ENCODE measurements around the gene SHOX. TPM values are rescaled to one million over a fixed set of nuclear protein-coding genes. Genes with fewer than 3 reads are reported as not detected.

Gene SHOX
- total and polyA plus RNA-seq, 10 of the 15 experiments (the other 5 are each of a cell fraction or from before 2014, with no cell fraction given): 0.42 TPM; not detected in 9

DNA sequence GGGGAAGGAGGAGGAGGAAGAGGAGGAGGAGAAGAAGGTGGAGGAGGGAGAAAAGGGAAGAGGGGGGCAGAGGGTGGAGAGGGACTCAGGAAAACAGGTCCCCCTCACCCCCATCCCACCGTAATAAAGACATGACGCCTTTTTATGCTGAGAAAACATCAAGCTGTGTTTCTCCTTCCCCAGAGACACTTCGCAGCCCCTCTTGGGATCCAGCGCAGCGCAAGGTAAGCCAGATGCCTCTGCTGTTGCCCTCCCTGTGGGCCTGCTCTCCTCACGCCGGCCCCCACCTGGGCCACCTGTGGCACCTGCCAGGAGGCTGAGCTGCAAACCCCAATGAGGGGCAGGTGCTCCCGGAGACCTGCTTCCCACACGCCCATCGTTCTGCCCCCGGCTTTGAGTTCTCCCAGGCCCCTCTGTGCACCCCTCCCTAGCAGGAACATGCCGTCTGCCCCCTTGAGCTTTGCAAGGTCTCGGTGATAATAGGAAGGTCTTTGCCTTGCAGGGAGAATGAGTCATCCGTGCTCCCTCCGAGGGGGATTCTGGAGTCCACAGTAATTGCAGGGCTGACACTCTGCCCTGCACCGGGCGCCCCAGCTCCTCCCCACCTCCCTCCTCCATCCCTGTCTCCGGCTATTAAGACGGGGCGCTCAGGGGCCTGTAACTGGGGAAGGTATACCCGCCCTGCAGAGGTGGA lies 45.3 kb upstream of the SHOX start:
- TF ChIP-seq ZNF274 (IDR thresholded peaks at IDR 0.05; ENCODE audit: insufficient read depth, insufficient read length) (no peak), HDAC2 (IDR thresholded peaks at IDR 0.05) (no peak), EED (IDR thresholded peaks at IDR 0.05; ENCODE audit: low read depth) (no peak), SREBF1 (IDR thresholded peaks at IDR 0.05; ENCODE audit: low read length) (no peak), TBL1XR1 (IDR thresholded peaks at IDR 0.05; ENCODE audit: low read depth, low read length) (no peak)
- TF ChIP-seq, protein P1, sequence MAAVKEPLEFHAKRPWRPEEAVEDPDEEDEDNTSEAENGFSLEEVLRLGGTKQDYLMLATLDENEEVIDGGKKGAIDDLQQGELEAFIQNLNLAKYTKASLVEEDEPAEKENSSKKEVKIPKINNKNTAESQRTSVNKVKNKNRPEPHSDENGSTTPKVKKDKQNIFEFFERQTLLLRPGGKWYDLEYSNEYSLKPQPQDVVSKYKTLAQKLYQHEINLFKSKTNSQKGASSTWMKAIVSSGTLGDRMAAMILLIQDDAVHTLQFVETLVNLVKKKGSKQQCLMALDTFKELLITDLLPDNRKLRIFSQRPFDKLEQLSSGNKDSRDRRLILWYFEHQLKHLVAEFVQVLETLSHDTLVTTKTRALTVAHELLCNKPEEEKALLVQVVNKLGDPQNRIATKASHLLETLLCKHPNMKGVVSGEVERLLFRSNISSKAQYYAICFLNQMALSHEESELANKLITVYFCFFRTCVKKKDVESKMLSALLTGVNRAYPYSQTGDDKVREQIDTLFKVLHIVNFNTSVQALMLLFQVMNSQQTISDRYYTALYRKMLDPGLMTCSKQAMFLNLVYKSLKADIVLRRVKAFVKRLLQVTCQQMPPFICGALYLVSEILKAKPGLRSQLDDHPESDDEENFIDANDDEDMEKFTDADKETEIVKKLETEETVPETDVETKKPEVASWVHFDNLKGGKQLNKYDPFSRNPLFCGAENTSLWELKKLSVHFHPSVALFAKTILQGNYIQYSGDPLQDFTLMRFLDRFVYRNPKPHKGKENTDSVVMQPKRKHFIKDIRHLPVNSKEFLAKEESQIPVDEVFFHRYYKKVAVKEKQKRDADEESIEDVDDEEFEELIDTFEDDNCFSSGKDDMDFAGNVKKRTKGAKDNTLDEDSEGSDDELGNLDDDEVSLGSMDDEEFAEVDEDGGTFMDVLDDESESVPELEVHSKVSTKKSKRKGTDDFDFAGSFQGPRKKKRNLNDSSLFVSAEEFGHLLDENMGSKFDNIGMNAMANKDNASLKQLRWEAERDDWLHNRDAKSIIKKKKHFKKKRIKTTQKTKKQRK (IDR thresholded peaks at IDR 0.05; ENCODE audit: low read depth, low read length): no peak
- TF ChIP-seq, protein P2, sequence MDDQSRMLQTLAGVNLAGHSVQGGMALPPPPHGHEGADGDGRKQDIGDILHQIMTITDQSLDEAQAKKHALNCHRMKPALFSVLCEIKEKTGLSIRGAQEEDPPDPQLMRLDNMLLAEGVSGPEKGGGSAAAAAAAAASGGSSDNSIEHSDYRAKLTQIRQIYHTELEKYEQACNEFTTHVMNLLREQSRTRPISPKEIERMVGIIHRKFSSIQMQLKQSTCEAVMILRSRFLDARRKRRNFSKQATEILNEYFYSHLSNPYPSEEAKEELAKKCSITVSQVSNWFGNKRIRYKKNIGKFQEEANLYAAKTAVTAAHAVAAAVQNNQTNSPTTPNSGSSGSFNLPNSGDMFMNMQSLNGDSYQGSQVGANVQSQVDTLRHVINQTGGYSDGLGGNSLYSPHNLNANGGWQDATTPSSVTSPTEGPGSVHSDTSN (IDR thresholded peaks at IDR 0.05; ENCODE audit: insufficient replicate concordance, low read depth, low read length): no peak
- Histone ChIP-seq H3K4me1 (ENCODE audit: control insufficient read depth, insufficient read depth, low read length) (no peaks in the 10 kb centered on the region), H3K4me3 (no peak overlapping the region), H3K27ac (ENCODE audit: control insufficient read depth, insufficient read depth) (no peak overlapping the region), H3K9ac (ENCODE audit: control insufficient read depth, insufficient read depth, low read length) (no peak overlapping the region), H3K79me2 (ENCODE audit: control insufficient read depth, insufficient read depth, low read length) (no peaks in the 10 kb centered on the region), H3K36me3 (ENCODE audit: control insufficient read depth in 2 of 2, insufficient read depth in 2 of 2, low read length in 1 of 2) (no peaks in the 10 kb centered on the region), H3K9me3 (replicated peaks; ENCODE audit: control insufficient read depth, insufficient read depth, low read length) (no peaks in the 10 kb centered on the region; the same call in 2 of the 3 replicates), H3K27me3 (replicated peaks in 1 of 2; ENCODE audit: control insufficient read depth in 2 of 2, insufficient read depth in 2 of 2, low read length in 1 of 2) (no peaks in the 10 kb centered on the region), H3K4me2 (ENCODE audit: control insufficient read depth, insufficient read depth) (no peak overlapping the region), H2AFZ (ENCODE audit: control insufficient read depth, low read depth, low read length) (no peak overlapping the region), H4K20me1 (ENCODE audit: control insufficient read depth, insufficient read depth) (no peaks in the 10 kb centered on the region)
- DNase-seq (ENCODE audit: low read depth, low spot score) (no peak), FAIRE-seq (no peak), ATAC-seq (no peak)
- WGBS (ENCODE audit: insufficient coverage, insufficient replicate concordance, low lambda C conversion rate, missing lambda C conversion rate): 47% methylated on average over 21 of the region's 21 CpGs
- intact Hi-C loops (cut with micrococcal nuclease; ENCODE audit: unreplicated experiment): no loop called here
- ChIA-PET POLR2A (no interaction called here), SMC1A (ENCODE audit: uncharacterized antibody, unreplicated experiment) (no interaction called here), RAD21 (ENCODE audit: unreplicated experiment) (no interaction called here), CTCF (no interaction called here)
- BruUV-seq (replicated peaks): no TSS peak
- in situ Hi-C loops (cut with MboI): no loop called here

Data from GM12878 (cell line).